HG03280 (cell line): Measurements from ENCODE around the gene ELP5.
A peak's percentile ranks its signal among the peaks of the same experiment; 100 is the strongest.

Source experiments
- ATAC-seq: cut with Tn5 transposase; IDR thresholded peaks from one replicate; pipeline ENCODE4 v1.9.1; 2021; ENCODE audit warnings: mild to moderate bottlenecking, moderate library complexity; ENCODE audit not compliant: unreplicated experiment

ELP5 gene

GRCh38 chr17:7282752-7283321 lies 30.8 kb downstream of the ELP5 start:
- ATAC-seq: no peak

DNA sequence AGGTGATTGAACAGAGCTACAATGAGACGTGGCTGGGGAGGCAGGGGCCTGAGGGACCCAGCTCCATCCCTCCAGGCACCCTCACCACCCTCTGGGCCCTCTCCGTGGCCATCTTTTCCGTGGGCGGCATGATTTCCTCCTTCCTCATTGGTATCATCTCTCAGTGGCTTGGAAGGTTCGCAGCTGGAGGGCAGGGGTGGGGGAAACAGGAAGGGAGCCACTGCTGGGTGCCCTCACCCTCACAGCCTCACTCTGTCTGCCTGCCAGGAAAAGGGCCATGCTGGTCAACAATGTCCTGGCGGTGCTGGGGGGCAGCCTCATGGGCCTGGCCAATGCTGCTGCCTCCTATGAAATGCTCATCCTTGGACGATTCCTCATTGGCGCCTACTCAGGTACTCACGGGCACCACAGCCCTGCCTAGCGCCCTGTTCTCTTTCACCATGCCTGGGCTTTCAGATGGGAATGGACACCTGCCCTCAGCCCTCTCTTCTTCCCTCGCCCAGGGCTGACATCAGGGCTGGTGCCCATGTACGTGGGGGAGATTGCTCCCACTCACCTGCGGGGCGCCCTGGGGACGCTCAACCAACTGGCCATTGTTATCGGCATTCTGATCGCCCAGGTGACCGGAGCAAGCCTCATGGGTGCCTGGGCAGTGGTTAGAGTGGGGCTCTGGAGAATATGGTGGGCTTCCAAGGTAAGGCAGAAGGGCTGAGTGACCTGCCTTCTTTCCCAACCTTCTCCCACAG lies 31.6 kb downstream of the ELP5 start:
- no peak for ATAC-seq

- no peak for ATAC-seq
These were observed 32.9 kb downstream of the ELP5 start for GRCh38 chr17:7284911-7285310.

GRCh38 chr17:7285679-7286078 lies 33.7 kb downstream of the ELP5 start:
- ATAC-seq: no peak

DNA sequence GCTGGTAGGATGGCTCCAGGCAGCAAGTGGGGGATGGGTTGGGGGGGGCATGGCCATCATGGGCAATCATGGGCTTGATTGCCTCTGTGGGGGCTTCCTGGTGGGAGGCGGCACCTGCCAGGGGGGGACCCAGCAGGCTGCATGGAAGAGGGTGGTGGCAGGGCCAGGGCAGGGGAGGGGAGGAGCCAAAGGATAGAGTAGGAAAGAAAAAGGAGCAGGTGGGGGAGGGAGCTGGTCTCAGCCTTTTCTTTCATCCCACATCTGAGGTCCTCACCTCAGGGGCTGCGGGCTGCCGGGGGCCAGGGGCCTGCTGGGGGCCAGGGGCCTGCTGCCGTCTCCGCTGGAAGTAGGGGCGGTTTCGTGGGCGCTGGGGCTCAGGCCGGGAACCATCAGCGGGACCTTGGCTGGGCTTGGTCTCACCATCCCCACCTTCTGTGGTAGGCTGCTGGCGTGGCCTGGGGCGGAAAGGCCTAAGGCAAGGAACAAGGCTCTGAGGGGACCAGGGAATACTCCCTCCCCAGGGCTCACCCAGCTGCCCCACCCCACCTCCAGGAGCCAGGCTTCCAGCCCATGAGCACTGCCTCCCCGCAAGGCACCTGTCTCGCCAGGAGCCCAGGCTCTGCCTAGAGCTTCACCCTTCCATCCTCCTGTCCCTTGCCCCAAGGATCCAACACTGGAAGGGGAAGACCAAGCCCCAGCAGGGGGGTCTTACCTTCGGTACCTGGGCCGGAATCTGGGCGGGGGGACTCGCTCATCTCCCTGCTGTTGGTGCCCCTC lies 37.4 kb downstream of the ELP5 start:
- ATAC-seq: no peak

GRCh38 chr17:7290166-7290565 lies 38.2 kb downstream of the ELP5 start:
- no peak for ATAC-seq

GRCh38 chr17:7290685-7291084 lies 38.7 kb downstream of the ELP5 start:
- no peak for ATAC-seq

- ATAC-seq: no peak
These were observed 40.2 kb downstream of the ELP5 start for GRCh38 chr17:7292194-7292593.

DNA sequence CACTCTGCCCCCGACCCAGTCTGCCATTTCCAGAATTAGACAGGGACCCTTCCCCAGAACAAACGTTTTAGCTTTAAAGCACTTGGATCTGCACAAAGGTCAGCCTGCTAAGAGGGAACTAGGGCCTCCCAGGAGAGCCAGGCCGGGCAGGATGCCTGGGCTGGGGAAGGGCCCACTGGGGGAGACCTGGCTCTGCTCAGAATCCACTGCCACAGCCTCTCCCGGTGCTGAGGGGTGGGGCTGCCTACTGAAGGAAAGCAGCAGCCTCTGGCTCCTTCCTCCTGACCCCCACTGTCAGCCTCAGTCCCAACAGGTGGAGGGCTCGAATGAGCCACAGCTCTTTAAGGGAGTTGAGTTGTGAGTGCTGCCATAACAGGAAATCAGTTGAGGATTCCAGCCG lies 40.7 kb downstream of the ELP5 start:
- ATAC-seq: no peak

DNA sequence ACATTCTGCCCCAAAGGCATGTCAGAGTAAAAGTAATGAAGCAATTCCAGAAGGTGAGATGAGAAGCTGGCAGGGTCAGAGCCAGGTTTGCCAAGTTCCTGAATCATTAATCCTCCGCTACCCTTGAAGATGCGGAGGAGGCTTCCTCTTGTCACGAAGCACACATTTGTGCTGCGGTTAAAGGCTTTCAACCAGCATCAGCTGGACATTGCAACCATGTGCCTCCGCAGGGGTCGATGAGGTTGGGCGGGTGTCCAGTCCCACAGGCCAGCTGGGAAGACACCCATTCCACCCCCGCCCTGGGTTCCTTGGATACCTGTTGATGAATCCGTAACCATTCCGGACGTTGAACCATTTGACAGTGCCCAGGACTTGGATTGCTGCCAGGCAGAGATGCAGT lies 41.1 kb downstream of the ELP5 start:
- no peak for ATAC-seq

GRCh38 chr17:7293816-7294613 lies 42.0 kb downstream of the ELP5 start:
- no peak for ATAC-seq

DNA sequence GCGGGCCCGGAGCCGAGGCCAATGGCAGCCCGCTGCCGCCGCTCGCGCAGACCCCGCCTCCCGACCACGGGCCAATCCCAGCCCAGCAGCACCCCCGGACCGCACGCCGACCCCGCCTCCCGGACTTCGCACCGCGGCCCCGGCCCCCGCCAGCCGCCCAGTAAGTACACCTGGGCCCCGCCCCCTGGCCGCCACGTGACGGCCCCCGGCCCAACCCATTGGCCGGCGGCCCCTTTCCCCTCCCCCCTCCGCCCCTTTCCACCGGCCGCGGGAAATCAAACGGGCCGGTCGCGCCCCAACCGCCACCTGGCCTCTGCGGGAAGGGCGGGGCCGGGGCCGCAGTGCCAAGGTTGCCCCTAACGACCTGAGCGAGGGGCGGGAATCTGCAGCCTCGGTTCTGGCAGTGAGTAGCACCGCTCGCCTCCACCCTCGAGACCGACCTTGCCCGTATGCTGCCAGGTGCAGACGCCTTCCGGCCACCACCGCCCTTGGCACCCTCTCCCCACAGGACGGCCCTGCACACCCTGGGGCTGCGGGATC lies 42.7 kb downstream of the ELP5 start, which contains the start of gene YBX2:
Gene YBX2 (minus strand): TSS at position 26 of the 540 bp plus-strand sequence. CDS start 139 bp downstream, outside the sequence.
- peak; percentile 53 for ATAC-seq

DNA sequence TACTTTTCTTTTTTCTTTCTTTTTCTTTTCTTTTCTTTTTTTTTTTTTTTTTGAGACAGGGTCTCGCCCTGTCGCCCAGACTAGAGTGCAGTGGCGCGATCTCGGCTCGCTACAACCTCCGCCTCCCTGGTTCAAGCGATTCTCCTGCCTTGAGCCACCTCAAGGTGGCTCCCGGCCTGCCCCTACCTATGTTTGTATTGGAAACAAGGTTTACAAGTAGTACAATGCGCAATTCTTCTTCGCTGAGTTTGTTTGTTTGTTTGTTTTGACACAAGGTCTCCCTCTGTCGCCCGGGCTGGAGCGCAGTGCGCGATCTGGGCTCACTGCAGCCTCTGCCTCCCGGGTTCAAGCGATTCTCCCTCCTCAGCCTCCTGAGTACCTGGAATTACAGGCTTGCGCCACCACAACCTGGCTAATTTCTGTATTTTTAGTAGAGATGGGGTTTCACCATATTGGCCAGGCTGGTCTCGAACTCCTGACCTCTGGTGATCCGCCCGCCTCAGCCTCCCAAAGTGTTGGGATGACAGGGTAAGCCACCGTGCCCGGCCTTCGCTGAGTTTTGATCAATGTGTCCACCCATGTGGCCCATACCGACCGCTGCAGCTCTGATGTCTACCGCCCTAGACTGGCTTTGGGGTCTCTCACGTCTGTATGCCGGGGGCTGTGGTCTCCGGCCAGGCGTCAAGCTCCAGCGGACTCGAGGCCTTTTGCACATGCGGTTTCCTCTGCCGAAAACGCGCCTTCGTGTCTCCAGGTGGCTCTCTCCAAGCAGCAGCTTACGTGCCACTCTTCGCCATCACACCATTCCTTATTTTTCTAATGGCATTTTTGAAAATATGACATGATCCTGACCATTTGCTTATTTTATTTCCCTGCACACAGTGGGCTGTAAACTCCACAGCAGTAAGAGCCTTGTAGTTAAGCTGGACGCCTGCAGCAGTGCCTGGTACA lies 43.5 kb downstream of the ELP5 start:
- no peak for ATAC-seq

GRCh38 chr17:7296189-7296861 lies 44.3 kb downstream of the ELP5 start:
- no peak for ATAC-seq

- no peak for ATAC-seq
These were observed 52.2 kb downstream of the ELP5 start for GRCh38 chr17:7304179-7304578.

- peak; percentile 68 for ATAC-seq
These were observed 55.1 kb downstream of the ELP5 start, which contains the start of gene EIF5A for GRCh38 chr17:7306911-7307685. TSS of gene EIF5A (plus strand) at chr17:7307628. CDS start at chr17:7309636, 2,008 bp downstream.

DNA sequence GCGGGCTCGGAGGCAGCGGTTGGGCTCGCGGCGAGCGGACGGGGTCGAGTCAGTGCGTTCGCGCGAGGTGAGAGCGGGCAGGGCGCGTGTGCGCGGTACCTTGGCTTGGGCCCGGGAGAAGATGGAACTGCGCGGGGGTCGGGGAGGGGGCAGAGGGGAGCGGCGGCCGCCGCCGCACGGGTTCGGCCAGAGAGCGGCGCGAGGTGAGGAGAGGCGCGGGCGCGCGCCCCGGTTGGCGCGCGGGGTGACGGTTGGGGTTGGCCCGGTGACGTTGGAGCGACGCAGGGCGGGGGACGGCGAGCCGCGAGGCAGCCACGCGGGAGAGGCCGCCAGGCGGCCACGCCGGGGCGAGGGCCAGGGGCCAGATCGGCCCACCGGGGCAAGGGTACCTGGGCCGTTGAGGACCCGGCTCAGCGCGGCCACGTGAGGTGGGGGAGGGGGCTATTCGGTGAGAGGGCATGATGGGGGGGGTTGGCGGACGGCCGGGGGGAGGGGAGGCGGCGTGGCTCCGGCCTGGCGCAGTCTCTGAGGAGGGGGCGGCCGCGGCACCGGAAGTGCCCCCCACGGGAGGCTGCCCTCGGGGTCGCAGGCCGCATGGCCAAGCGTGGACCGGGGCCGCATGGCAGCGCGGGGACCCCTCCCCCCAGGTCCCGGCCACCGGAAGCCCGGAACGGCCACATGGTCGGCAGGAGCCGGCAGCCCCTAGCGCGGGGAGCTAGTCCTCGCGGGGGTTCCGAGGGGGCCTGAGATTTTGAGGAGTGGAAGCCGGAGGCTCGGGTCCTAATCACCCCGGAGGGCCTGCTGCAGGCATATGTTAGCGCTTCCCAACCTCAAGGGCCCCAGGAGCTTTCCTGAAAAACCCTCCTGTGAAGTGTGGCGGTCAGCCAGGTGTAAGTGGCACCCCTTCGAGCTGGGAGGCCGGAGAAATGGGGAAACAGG lies 55.9 kb downstream of the ELP5 start:
- ATAC-seq: peak; percentile 9
